Activated CD4-positive, CD25-positive, alpha-beta regulatory T cell treated with anti-CD3 and anti-CD28 coated beads, Interleukin-2, amount 50 U/mL, for 16 hours (primary cell): ENCODE measurements around the gene MAL.
"Not testable (repeated sequence)": the region's sequence is repeated elsewhere in the genome, so short reads cannot be mapped to it uniquely, and the experiment has no call there.

Source experiments
- DNase-seq: peaks from one replicate; pipeline ENCODE4 v3.0.0-alpha.2; 2020; ENCODE audit warnings: low read depth, low spot score

MAL gene

GRCh38 chr2:95032868-95033603, 7.5 kb downstream of the MAL start:
- DNase-seq: no peak

- no peak for DNase-seq
Measured at GRCh38 chr2:95034221-95034620, 8.7 kb downstream of the MAL start.

- no peak for DNase-seq
Measured at GRCh38 chr2:95034818-95035217, 9.3 kb downstream of the MAL start.

GRCh38 chr2:95036596-95037383, 11.3 kb downstream of the MAL start:
- no peak for DNase-seq

- DNase-seq: no peak
Measured at GRCh38 chr2:95037384-95037839, 11.9 kb downstream of the MAL start.

GRCh38 chr2:95037841-95038585, 12.5 kb downstream of the MAL start:
- not testable (repeated sequence) for DNase-seq

GRCh38 chr2:95038635-95039298, 13.3 kb downstream of the MAL start:
- no peak for DNase-seq

GRCh38 chr2:95039363-95039762, 13.9 kb downstream of the MAL start:
- DNase-seq: no peak

- no peak for DNase-seq
Measured at GRCh38 chr2:95039978-95040377, 14.5 kb downstream of the MAL start.

GRCh38 chr2:95040426-95040825, 14.9 kb downstream of the MAL start:
- DNase-seq: no peak

GRCh38 chr2:95041060-95041823, 15.7 kb downstream of the MAL start:
- DNase-seq: no peak

GRCh38 chr2:95041824-95042442, 16.4 kb downstream of the MAL start:
- no peak for DNase-seq

GRCh38 chr2:95042472-95043271, 17.2 kb downstream of the MAL start:
- no peak for DNase-seq

- DNase-seq: no peak
Measured at GRCh38 chr2:95043300-95044093, 18.0 kb downstream of the MAL start.

GRCh38 chr2:95044601-95045000, 19.1 kb downstream of the MAL start:
- no peak for DNase-seq

- DNase-seq: no peak
Measured at GRCh38 chr2:95046371-95047112, 21.0 kb downstream of the MAL start.

GRCh38 chr2:95047629-95048510, 22.4 kb downstream of the MAL start:
- no peak for DNase-seq
